Ectodermal cell (in vitro differentiated cells): ENCODE data around the gene SAXO1.
"Not testable (repeated sequence)": the region's sequence is repeated elsewhere in the genome, so short reads cannot be mapped to it uniquely, and the experiment has no call there.

Experiments
- H3K27ac ChIP-seq: 2 replicates; pipeline ENCODE4 v1.7.0; 2013; ENCODE audit warnings: mild to moderate bottlenecking, low read depth, low read length; ENCODE audit not compliant: insufficient read depth, poor library complexity, severe bottlenecking
- H3K27me3 ChIP-seq: 2 replicates; pipeline ENCODE4 v1.7.0; 2013; ENCODE audit warnings: mild to moderate bottlenecking, low read length; ENCODE audit not compliant: insufficient read depth, control insufficient read depth, poor library complexity, severe bottlenecking
- H3K36me3 ChIP-seq: one replicate; pipeline ENCODE4 v1.7.0; 2013; ENCODE audit warnings: low read length; ENCODE audit not compliant: control insufficient read depth, insufficient read depth
- H3K4me1 ChIP-seq: one replicate; pipeline ENCODE4 v1.7.0; 2013; ENCODE audit warnings: low read length; ENCODE audit not compliant: control insufficient read depth, insufficient read depth
- H3K4me3 ChIP-seq: 2 replicates; pipeline ENCODE4 v1.7.0; 2013; ENCODE audit warnings: low read depth, low read length, control low read depth; ENCODE audit not compliant: insufficient read depth
- H3K9me3 ChIP-seq: 2 replicates; pipeline ENCODE4 v1.7.0; 2013; ENCODE audit warnings: mild to moderate bottlenecking, low read length, moderate library complexity; ENCODE audit not compliant: control insufficient read depth
- WGBS, 2 experiments: methylation state at CpG; one replicate each; pipeline ENCODE4 v1.1.7; 2013; ENCODE audit warnings: missing lambda C conversion rate in 2 of 2; 5-methylcytosine and 5-hydroxymethylcytosine counted together

The SAXO1 gene

DNA sequence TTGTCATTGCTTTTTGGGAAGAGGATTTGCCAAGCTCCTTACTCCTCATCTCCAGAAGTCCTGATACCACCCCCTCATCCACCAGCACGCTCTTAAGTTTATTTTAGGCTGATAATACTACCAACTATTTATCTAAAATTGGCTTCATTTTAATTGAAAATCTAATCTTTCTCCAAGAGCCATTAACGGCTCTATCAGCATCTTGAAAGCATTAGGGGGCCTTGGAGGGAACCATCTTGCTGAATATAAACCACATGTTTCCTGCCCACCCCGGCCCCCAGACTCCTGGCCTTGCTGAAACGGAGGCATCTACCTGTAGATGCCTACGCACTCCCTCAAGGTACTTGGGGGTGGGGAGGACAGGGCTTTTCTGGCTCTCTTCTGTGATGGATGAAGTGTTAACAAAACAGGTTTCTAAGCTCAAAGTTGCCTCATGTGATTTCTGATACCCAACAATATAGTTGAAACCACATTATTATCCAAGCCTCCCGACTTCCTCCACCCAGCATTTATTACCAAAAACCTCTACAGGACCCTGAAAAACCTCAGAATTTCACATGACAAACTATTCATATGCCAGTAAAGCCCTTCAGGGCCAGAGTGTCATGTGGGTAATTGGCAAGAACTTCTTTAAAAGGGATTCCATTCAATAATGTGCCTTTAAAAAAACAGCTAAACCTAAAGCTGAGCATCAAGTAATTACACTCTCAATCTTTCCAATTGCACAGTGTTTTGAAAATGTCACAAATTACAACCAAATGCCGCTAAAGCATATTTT is 96.7 kb downstream of the SAXO1 start:
- Histone ChIP-seq H3K27me3 (no peaks in the 10 kb centered on the region), H3K4me3 (no peak overlapping the region), H3K9me3 (no peaks in the 10 kb centered on the region), H3K36me3 (no peaks in the 10 kb centered on the region), H3K27ac (no peak overlapping the region), H3K4me1 (peaks cover 6% of the 10 kb centered on the region)
- WGBS, 2 experiments: 77 to 98% methylated on average over 6 to 7 of the region's 7 CpGs

DNA sequence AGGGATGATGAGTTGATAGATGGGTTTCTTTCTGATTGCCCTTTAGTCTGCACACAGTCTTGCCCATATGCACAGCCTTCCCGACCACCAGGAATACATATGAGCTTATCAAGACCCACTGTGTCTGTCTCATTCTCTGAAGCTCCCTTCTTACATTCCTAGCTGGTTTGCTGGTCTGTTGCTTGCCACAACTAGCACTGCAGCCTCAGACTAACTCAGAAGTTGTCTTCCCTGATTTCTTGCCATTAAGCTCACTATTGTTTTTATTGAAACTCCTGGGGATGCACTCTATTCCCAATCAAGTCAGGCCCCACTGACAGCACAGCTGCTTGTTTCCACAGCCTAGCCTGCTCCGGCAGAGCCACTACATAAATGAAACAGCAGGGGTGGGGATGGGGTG is 97.5 kb downstream of the SAXO1 start:
- Histone ChIP-seq H3K27me3 (no peaks in the 10 kb centered on the region), H3K4me1 (peaks cover 6% of the 10 kb centered on the region), H3K36me3 (no peaks in the 10 kb centered on the region), H3K9me3 (no peaks in the 10 kb centered on the region), H3K4me3 (no peak overlapping the region), H3K27ac (no peak overlapping the region)
- 46 to 52% methylated on average over 2 of the region's 2 CpGs for WGBS, 2 experiments

DNA sequence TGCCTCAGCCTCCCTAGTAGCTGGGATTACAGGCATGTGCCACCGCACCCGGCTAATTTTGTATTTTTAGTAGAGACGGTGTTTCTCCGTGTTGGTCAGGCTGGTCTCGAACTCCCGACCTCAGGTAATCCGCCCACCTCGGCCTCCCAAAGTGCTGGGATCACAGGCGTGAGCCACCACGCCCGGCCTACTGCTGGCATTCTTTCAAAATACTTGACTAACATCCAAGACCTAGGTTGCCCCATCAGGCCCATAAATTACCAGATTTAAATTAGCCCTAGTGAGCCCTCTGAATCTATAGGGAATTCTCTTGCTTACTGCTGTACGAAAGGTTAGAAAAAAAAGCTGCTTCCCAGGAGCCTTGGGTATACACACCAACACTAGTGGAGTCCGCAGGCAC is 102.4 kb downstream of the SAXO1 start:
- not testable (repeated sequence) for H3K27ac ChIP-seq, H3K9me3 ChIP-seq, H3K36me3 ChIP-seq, H3K4me3 ChIP-seq, H3K4me1 ChIP-seq, H3K27me3 ChIP-seq
- 85 to 88% methylated on average over 12 to 13 of the region's 13 CpGs for WGBS, 2 experiments

DNA sequence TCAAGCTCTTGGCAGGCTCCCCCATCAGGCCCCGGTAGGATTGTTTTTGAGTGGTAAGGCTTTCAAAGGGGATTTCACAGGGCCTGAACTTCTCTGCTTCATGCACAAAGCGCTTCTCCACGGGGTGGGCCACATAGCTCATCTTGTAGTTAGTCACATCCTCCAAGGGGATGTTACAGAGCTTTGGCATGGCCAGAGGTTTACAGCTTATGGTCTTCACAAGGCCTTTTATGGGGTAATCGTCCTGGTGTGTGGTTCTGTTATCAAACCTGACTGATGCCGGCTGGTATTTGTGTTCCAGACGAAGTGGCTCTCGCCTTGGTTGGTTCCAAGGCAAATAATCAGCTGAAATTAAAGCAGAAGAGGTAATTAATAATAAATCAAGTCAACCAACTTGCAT is 104.3 kb downstream of the SAXO1 start:
- 91 to 95% methylated on average over 7 of the region's 7 CpGs for WGBS, 2 experiments
- no peaks in the 10 kb centered on the region for H3K4me1 ChIP-seq

DNA sequence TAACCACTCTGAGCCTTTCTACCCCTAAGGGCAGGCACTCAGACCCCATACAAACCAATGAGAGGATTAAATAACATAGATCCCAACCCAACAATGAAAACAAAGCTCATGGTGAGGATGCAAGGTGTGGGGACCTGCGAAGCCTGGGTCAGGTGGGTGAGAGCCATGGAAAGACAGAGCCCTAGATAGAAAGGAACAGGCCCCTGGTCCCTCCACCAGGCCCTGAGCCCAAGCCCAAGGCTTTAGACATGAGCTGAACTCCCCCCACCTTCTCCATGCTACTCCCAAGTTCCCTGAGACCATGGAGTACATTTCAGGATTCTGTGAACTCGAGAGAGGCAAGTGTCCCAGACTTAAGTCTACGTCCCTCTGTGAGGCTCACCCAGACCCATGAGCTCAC is 106.5 kb downstream of the SAXO1 start:
- no peaks in the 10 kb centered on the region for H3K4me1 ChIP-seq
- no peaks in the 10 kb centered on the region for H3K9me3 ChIP-seq
- 86 to 93% methylated on average over 3 of the region's 3 CpGs for WGBS, 2 experiments
- no peak overlapping the region for H3K27ac ChIP-seq
- no peaks in the 10 kb centered on the region for H3K27me3 ChIP-seq
- no peaks in the 10 kb centered on the region for H3K36me3 ChIP-seq
- no peak overlapping the region for H3K4me3 ChIP-seq

More for the DNA sequence above, 104.3 kb downstream of the SAXO1 start:
- Histone ChIP-seq H3K36me3 (no peaks in the 10 kb centered on the region), H3K27me3 (no peaks in the 10 kb centered on the region), H3K27ac (no peak overlapping the region), H3K4me3 (no peak overlapping the region), H3K9me3 (no peaks in the 10 kb centered on the region)

DNA sequence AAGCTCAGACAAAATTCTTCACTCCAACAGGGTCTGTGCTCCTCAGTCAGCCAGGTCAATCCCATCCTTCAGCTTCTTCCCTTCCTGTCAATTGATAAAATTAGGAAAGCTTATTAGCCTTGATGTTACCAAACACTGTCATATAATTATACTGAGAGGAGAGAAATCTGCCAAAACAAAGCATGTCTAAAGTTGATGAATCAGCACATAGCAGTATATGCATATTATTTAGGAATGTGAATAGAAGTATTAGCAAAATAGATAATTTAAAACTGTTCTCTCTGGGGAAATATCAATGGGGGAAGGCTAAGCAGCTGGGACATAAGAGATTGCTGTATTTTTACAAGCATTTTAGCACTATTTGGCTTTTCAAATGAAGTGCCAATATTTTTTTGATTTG is 107.1 kb downstream of the SAXO1 start:
- no peak overlapping the region for H3K27ac ChIP-seq
- H3K4me1 ChIP-seq: no peaks in the 10 kb centered on the region
- H3K4me3 ChIP-seq: no peak overlapping the region
- no peaks in the 10 kb centered on the region for H3K36me3 ChIP-seq
- no peaks in the 10 kb centered on the region for H3K27me3 ChIP-seq
- H3K9me3 ChIP-seq: no peaks in the 10 kb centered on the region

DNA sequence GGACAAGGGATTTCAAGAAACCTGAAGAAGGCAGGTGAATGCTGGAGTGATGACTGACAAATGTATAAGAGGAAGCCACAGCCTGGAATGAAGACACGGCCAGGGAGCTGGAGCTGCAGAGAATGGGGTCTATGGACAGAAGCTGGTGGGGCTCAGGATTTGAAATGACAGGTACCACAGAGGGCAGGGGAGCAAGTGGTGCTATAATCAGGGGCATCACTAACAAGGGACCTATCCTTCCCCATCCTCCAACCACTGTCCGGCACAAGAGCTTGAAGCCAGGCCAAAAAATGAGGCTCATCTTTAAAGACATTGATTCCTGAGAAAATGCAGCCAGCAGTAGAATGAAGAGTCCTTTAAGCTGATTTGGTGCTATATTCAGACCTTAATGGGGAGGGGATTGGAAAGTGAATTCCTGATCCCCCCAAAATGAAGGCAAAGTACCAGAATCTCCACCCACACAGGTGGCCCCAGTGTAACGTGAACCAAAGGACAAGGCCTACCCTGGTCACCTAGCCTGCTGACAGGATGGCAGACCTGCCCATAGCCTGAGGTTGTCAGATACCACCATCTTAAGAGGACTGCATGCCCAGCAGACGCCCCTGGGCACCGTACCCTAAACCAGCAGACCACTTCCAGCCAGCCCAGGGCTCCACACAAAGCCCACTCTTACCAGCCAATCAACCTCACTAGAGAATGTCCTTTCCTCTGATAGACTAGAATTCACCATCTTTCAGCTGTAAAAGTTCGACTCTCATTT is 109.2 kb downstream of the SAXO1 start:
- no peak overlapping the region for H3K4me3 ChIP-seq
- WGBS, 2 experiments: 93 to 94% methylated on average over 6 of the region's 6 CpGs
- H3K27ac ChIP-seq: no peak overlapping the region
- H3K27me3 ChIP-seq: no peaks in the 10 kb centered on the region
- H3K9me3 ChIP-seq: no peaks in the 10 kb centered on the region
- H3K4me1 ChIP-seq: no peaks in the 10 kb centered on the region
- no peaks in the 10 kb centered on the region for H3K36me3 ChIP-seq

DNA sequence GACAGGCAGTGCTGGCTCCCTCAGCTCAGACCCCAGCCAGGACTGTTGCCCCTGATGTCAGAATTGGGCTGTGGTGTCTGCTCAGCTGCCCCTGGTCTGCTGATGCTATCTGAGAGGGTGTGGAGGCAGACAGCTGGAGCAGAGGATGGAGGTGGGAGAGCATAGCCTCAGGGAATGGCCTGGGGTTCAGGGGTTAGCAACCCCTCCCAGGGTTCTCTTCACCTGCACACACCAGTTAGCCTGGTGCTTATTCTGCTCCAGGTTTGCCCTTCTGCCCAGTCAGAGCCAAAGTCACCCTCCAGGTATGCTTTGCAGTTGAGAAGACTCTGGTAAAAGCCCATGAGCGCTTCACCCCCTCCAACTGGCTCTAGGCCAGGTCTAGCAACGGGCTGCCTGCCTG is 109.8 kb downstream of the SAXO1 start:
- H3K36me3 ChIP-seq: no peaks in the 10 kb centered on the region
- H3K27ac ChIP-seq: no peak overlapping the region
- no peaks in the 10 kb centered on the region for H3K27me3 ChIP-seq
- no peak overlapping the region for H3K4me3 ChIP-seq
- 91 to 98% methylated on average over 2 of the region's 2 CpGs for WGBS, 2 experiments
- H3K9me3 ChIP-seq: no peaks in the 10 kb centered on the region
- no peaks in the 10 kb centered on the region for H3K4me1 ChIP-seq

DNA sequence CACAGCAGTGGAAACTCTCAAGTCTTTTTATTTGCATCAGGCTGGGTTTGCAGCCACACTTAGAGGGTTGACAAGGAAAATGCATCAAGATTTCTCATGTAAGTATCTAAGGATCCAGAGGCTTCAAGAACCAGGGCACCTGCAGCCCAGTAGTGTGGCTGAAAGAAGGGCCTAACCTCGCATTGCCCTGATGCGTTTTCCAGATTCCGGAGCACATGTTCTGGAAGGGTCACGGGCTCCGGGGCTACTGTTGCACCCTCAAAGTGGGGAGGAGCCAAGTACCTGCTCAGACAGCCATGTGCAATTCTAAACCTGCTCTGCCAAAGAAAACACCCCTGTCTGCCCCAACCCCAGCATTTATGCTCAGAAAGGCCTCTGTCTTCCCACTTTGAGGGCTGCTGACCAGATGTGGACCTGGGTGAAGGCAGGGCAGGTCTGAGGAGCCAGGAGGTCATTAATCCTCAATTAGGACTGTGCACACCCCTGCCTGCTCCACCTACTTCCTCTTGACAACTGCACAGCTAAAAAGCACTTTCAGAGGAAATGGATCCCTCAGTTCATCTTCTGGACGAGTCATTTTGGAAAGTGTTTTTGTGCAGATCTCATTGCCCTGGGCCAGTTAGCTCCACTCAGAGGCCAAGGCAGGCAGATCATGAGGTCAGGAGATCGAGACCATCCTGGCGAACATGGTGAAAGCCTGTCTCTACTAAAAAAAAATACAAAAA is 110.7 kb downstream of the SAXO1 start:
- no peaks in the 10 kb centered on the region for H3K36me3 ChIP-seq
- 93 to 94% methylated on average over 8 of the region's 8 CpGs for WGBS, 2 experiments
- no peaks in the 10 kb centered on the region for H3K9me3 ChIP-seq
- H3K4me3 ChIP-seq: no peak overlapping the region
- no peaks in the 10 kb centered on the region for H3K27me3 ChIP-seq
- H3K4me1 ChIP-seq: no peaks in the 10 kb centered on the region
- H3K27ac ChIP-seq: no peak overlapping the region

DNA sequence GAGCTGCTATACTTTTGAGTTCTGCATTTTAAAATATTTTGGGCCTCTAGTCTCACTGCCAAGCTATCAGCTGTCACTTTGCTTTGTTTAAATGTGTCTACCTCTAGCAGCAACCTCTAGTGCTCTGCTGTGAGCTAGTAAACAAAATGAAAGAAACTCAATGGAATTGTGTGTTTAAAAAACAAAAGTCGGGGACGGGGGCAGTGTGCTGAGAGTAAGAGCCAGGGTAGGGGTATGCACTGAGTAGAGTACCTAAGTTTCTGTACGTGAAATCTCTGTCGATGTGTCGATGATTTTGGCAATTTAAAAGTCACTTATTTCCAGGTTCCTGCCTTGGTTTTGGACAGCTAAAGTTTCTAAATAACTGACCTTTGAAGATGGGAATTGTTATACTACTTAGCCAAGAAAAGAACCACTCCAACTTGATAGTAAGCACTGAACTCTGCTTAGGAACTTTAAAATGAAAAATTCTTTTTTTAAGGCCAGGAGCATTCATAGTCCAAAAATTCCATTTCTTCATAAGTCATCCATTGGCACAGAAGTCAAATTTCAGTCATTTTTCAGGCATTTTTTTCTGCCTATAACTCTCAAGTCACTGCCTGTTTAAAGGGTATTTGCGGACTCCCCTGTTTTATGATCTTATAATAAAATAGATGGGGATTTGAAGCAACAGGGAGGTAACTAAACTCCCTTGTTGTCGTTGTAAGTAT is 111.5 kb downstream of the SAXO1 start:
- Histone ChIP-seq H3K36me3 (no peaks in the 10 kb centered on the region), H3K27me3 (no peaks in the 10 kb centered on the region), H3K4me1 (no peaks in the 10 kb centered on the region), H3K4me3 (no peak overlapping the region), H3K9me3 (no peaks in the 10 kb centered on the region), H3K27ac (no peak overlapping the region)
- WGBS, 2 experiments: 84% methylated on average over 7 of the region's 7 CpGs
